ENCODE data around the gene DDX27.

GRCh38 chr20:49275636-49276035 lies 56.4 kb downstream of the DDX27 start:
- TF ChIP-seq POLR2A (IDR thresholded peaks at IDR 0.05), result no peak
- no peak for TF ChIP-seq CTCF (IDR thresholded peaks at IDR 0.05)
- TF ChIP-seq EP300 (IDR thresholded peaks at IDR 0.05), result no peak

Data from ovary (tissue), 3 donors.